Left colon (tissue), 2 donors: ENCODE results near the gene C1orf53. TPM values are rescaled to one million over a fixed set of nuclear protein-coding genes. Genes with fewer than 3 reads are reported as not detected.
A peak's percentile ranks its signal among the peaks of the same experiment; 100 is the strongest.
"Not testable (repeated sequence)": the region's sequence is repeated elsewhere in the genome, so short reads cannot be mapped to it uniquely, and the experiment has no call there.

ENCODE experiments used
- ATAC-seq: fragments of 200-7000 bp; cut with Tn5 transposase; one replicate; pipeline ENCODE4 v1.9.1; 2020; ENCODE audit warnings: mild to moderate bottlenecking, moderate library complexity
- DNase-seq, 2 donors: peaks; one replicate each; pipeline ENCODE4 v3.0.0-alpha.2; 2020
- intact Hi-C, 2 donors: fragments of 100-400 bp; cut with DNase I in 1 of 2; cut with micrococcal nuclease in 1 of 2; formaldehyde crosslinking; loops; one replicate each; pipeline versions ENCODE4 v1.11.2 to v1.14.0; 2022; cut with DNase I, micrococcal nuclease
- total RNA-seq, 2 donors: library from RNA; stranded (reverse); fragmentation: NEBNext Ultra II Directional; extraction: Animal tissue kit (Norgen Biotek cat#: 25700); gene quantifications; one replicate each; pipeline ENCODE4 v1.2.1, GENCODE V29; 2021
- donor health status: DM: no; HTN: no; CAD: no.
- donor health status: DM: yes; HTN: yes; CAD: no.

Gene C1orf53
- total RNA-seq, 2 donors from 2014 or later = 3.1 to 5.2 TPM

GRCh38 chr1:197939159-197939980, 36.9 kb downstream of the C1orf53 start:
- intact Hi-C loops, DNase-seq, ATAC-seq: not testable (repeated sequence)

GRCh38 chr1:197942042-197942441, 39.6 kb downstream of the C1orf53 start:
- intact Hi-C loops = no loop called here
- ATAC-seq = no peak
- DNase-seq = no peak

- intact Hi-C loops = no loop called here
- no peak for DNase-seq
- ATAC-seq = no peak
Observed at GRCh38 chr1:197944485-197944884, 42.1 kb downstream of the C1orf53 start.

GRCh38 chr1:197948926-197949899, 46.8 kb downstream of the C1orf53 start:
- no peak for ATAC-seq

GRCh38 chr1:197951089-197951488, 48.7 kb downstream of the C1orf53 start:
- DNase-seq = no peak
- intact Hi-C loops = no loop called here
- ATAC-seq = no peak

More at GRCh38 chr1:197948926-197949899, 46.8 kb downstream of the C1orf53 start:
- DNase-seq = no peak
- intact Hi-C loops = no loop called here

- intact Hi-C loops = no loop called here
- DNase-seq (no peak), ATAC-seq (no peak)
Observed at GRCh38 chr1:197951617-197952175, 49.3 kb downstream of the C1orf53 start.

- intact Hi-C loops, DNase-seq, ATAC-seq: not testable (repeated sequence)
Observed at GRCh38 chr1:197953472-197953871, 51.0 kb downstream of the C1orf53 start.

GRCh38 chr1:197954718-197955418, 52.4 kb downstream of the C1orf53 start:
- DNase-seq = no peak
- ATAC-seq = peak; percentile 86
- intact Hi-C loops = no loop called here

- no peak for ATAC-seq
- DNase-seq = no peak
- intact Hi-C loops = no loop called here
Observed at GRCh38 chr1:197955486-197956394, 53.3 kb downstream of the C1orf53 start.

Other genes starting within 250 kb of the C1orf53 start
- gene DENND1B, start 127.2 kb upstream of the C1orf53 start, total RNA-seq = 10 to 100 TPM; 37.2 to 40.0 TPM
- gene LHX9, start 14.7 kb downstream of the C1orf53 start, total RNA-seq = under 1 TPM in 1 of 2 donors, not detected in 1; 0.31 TPM